Prostate gland (tissue), 2 donors: ENCODE data around the gene NAPA. TPM values are rescaled to one million over a fixed set of nuclear protein-coding genes. Genes with fewer than 3 reads are reported as not detected.

ENCODE experiments used
- DNase-seq: peaks from one replicate; pipeline ENCODE4 v3.0.0-alpha.2; 2019; ENCODE audit warnings: low spot score
- H3K27ac ChIP-seq, 2 donors: fragments of 200-600 bp; sonication (generic); 2 replicates each; pipeline ENCODE4 v1.5.1; 2017 to 2019
- H3K27me3 ChIP-seq: fragments of 200-600 bp; sonication (generic); replicated peaks from 2 replicates; pipeline ENCODE4 v1.5.1; 2019; ENCODE audit not compliant: insufficient read depth
- H3K36me3 ChIP-seq, 2 donors: fragments of 200-600 bp; sonication (generic); 1 replicate in 1 of 2; 2 replicates in 1 of 2; pipeline versions ENCODE4 v1.5.1 to v1.8.1; 2017 to 2019
- H3K4me1 ChIP-seq: fragments of 200-600 bp; sonication (generic); replicated peaks from 2 replicates; pipeline ENCODE4 v1.5.1; 2019
- H3K4me3 ChIP-seq, 2 donors: fragments of 200-600 bp; sonication (generic); 2 replicates each; pipeline ENCODE4 v1.5.1; 2017 to 2019
- H3K9me3 ChIP-seq: fragments of 200-600 bp; sonication (generic); 2 replicates; pipeline ENCODE4 v1.5.1; 2017
- POLR2A ChIP-seq: fragments of 450-650 bp; IDR thresholded peaks from one replicate; pipeline ENCODE4 v1.6.1; 2016; ENCODE audit warnings: antibody characterized with exemption, mild to moderate bottlenecking
- POLR2AphosphoS5 ChIP-seq: sonication (generic); formaldehyde crosslinking; IDR thresholded peaks from one replicate; pipeline ENCODE4 v1.6.1; 2017; ENCODE audit warnings: antibody characterized with exemption
- WGBS: methylation state at CpG from one replicate; pipeline ENCODE4 v1.1.5; 2018; 5-methylcytosine and 5-hydroxymethylcytosine counted together
- intact Hi-C: fragments of 100-400 bp; cut with DNase I; formaldehyde crosslinking; loops from one replicate; pipeline ENCODE4 v1.14.2; 2022
- total RNA-seq, 2 donors: library from RNA; depleted of rRNA; stranded (reverse); fragments of >200 nt; gene quantifications; one replicate each; pipeline ENCODE4 v1.1.0, GENCODE V29; 2016
- TF ChIP-seq, protein P1 (sequence below), 4 experiments: fragments of 200-600 bp in 2 of 4; fragments of 450-650 bp in 2 of 4; sonication (generic) in 2 of 4; IDR thresholded peaks; 1 replicate in 3 of 4; 2 replicates in 1 of 4; pipeline ENCODE4 v1.5.1; 2016 to 2019; ENCODE audit warnings: antibody characterized with exemption in 4 of 4, mild to moderate bottlenecking in 2 of 4, moderate library complexity in 2 of 4

The NAPA gene
- total RNA-seq, 2 donors from 2014 or later: 263 to 422 TPM

DNA sequence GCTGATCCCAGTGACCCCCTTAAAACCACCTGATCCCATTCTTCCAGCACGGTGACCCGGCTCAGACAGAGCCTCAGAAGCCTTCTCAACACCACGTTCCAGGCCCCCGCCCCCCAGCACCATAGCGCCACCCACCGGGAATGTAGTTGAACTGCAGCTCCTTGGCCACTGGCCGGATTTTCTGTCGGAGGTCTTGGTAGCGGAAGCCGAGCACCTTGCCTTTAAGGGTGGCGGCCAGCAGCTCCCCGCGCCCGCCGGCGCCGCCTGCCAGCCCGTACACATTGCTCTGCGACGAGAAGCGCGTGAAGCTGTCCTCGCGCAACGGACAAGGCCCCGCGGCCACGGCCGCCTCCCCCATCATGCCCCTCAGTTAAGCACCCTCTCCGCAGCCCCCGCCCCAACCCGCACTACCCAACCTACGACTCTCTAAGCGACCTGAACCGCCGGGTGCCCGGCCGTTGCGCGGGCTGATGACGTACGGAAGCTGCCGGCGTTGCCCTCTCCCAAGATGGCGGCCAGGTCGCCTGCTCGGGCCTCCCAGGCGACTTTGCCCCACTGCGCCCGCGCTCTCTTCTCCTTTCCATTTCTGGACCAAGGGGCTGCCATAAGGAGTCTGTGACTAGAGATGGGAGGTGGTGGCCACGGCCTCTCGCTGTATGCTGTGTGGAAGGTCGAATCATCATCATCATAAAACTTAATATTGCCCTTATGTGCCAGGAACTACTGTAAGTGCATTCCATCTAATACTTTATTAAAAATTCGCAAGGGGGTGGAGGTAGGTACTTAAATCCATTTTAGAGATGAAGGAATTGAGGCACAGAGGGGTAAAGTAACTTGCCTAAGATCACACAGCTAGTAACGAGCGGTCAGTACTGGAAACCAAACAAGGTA lies 30.8 kb downstream of the NAPA start, which contains the start of gene KPTN:
Gene KPTN, minus strand, starts transcription at position 420 of the 891 bp plus-strand sequence. Its CDS starts 59 bp downstream, at position 361.
- Histone ChIP-seq H3K27me3 (no peaks in the 10 kb centered on the region), H3K9me3 (no peaks in the 10 kb centered on the region), H3K27ac (peak within 1 kb of the TSS; percentile 86 to 93), H3K4me1 (peaks cover 4% of the 10 kb centered on the region), H3K4me3 (peak within 1 kb of the TSS; percentile 48 to 66), H3K36me3 (peaks cover 0 to under 1% of the 10 kb centered on the region in 2 donors)
- under 1% methylated on average over 57 of the region's 57 CpGs for WGBS
- TF ChIP-seq POLR2A: peak; percentile 12
- TF ChIP-seq POLR2AphosphoS5: peak; percentile 86
- TF ChIP-seq, protein P1, sequence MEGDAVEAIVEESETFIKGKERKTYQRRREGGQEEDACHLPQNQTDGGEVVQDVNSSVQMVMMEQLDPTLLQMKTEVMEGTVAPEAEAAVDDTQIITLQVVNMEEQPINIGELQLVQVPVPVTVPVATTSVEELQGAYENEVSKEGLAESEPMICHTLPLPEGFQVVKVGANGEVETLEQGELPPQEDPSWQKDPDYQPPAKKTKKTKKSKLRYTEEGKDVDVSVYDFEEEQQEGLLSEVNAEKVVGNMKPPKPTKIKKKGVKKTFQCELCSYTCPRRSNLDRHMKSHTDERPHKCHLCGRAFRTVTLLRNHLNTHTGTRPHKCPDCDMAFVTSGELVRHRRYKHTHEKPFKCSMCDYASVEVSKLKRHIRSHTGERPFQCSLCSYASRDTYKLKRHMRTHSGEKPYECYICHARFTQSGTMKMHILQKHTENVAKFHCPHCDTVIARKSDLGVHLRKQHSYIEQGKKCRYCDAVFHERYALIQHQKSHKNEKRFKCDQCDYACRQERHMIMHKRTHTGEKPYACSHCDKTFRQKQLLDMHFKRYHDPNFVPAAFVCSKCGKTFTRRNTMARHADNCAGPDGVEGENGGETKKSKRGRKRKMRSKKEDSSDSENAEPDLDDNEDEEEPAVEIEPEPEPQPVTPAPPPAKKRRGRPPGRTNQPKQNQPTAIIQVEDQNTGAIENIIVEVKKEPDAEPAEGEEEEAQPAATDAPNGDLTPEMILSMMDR (IDR thresholded peaks at IDR 0.05): peak; percentile 53 to 91 (median 85)
- intact Hi-C loops: no loop called here
- peak; percentile 78 for DNase-seq

DNA sequence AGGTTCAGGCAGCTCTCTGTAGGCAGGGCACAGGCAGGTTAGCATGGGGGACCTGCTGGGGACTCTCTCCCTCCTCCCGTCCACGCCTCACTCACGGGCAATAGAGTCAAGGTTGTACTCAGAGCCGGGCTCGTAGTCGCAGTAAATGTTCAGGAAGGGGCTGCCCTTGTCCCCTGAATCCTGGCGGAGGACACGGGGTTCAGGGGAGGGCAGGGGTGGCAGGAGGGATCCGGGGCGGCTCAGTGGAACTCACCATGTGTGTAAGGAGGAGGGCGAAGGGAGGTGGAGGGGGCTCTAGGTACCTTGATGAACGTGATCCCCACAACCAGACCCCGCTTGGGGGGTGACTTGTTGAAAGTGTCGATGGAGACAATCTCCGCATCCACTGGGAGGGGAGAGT lies 31.7 kb downstream of the NAPA start:
- H3K4me1 ChIP-seq: peaks cover 4% of the 10 kb centered on the region
- intact Hi-C loops: no loop called here

GRCh38 chr19:47481460-47482052 lies 33.3 kb downstream of the NAPA start:
- H3K27ac ChIP-seq: no peak overlapping the region
- peaks cover 4% of the 10 kb centered on the region for H3K4me1 ChIP-seq
- 97% methylated on average over 4 of the region's 4 CpGs for WGBS
- H3K36me3 ChIP-seq: no peaks in the 10 kb centered on the region
- no peak overlapping the region for H3K4me3 ChIP-seq
- no peak for DNase-seq
- no peaks in the 10 kb centered on the region for H3K27me3 ChIP-seq
- intact Hi-C loops: no loop called here
- TF ChIP-seq, protein P1 (IDR thresholded peaks at IDR 0.05): no peak
- TF ChIP-seq POLR2AphosphoS5 (no peak), POLR2A (no peak)
- H3K9me3 ChIP-seq: no peaks in the 10 kb centered on the region

More for the DNA sequence above, 31.7 kb downstream of the NAPA start:
- no peak for TF ChIP-seq POLR2A
- no peak for TF ChIP-seq POLR2AphosphoS5
- TF ChIP-seq, protein P1 (IDR thresholded peaks at IDR 0.05): no peak
- Histone ChIP-seq H3K27me3 (no peaks in the 10 kb centered on the region), H3K4me3 (no peak overlapping the region), H3K36me3 (no peaks in the 10 kb centered on the region), H3K9me3 (no peaks in the 10 kb centered on the region), H3K27ac (no peak overlapping the region)
- 93% methylated on average over 15 of the region's 15 CpGs for WGBS
- DNase-seq: no peak

GRCh38 chr19:47480658-47481057 lies 34.2 kb downstream of the NAPA start:
- intact Hi-C loops: no loop called here
- Histone ChIP-seq H3K27ac (no peak overlapping the region), H3K27me3 (no peaks in the 10 kb centered on the region), H3K36me3 (no peaks in the 10 kb centered on the region), H3K9me3 (no peaks in the 10 kb centered on the region), H3K4me1 (peaks cover 4% of the 10 kb centered on the region), H3K4me3 (no peak overlapping the region)
- DNase-seq: no peak
- WGBS: 87% methylated on average over 16 of the region's 16 CpGs
- no peak for TF ChIP-seq POLR2AphosphoS5

DNA sequence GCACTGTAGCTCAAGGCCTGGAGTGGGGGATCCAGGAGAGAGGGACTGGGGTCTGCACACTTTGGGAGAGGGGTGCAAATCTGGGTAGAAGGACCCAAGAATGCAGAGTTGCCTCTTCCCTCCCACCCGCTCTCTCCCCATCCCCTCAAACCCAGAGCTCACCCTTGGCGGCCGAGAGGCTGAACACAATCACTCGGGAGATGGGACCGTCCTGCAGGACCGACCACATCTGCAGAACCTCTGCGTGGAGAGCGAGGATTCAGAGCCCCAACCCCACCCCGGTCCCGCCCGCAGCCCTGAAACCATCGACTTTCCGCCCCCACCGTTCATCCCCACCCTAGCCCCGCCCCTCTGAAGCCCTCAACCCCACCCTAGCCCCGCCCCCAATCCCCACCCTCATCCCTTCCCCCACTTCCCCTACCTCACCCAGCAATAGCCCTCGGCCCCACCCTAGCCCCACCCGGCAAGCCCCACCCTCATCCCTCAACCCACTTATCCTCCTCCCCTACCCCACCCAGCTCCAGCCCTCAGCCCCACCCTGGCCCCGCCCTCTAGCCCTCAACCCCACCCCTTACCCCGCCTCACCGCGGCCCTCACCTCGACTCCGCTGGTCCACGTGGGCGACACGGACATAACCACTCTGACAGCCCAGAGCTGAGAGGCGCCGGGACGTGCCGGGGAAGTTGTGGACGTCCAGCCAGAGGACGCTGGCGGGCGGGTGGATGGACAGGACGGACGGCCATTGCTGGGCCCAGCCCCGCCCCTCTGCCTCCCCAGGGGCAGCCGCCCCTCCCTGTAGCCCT lies 35.0 kb downstream of the NAPA start:
- WGBS: 19% methylated on average over 34 of the region's 39 CpGs
- DNase-seq: no peak

More for the DNA sequence above, 35.0 kb downstream of the NAPA start:
- no peak overlapping the region for H3K4me3 ChIP-seq
- no peak for TF ChIP-seq POLR2AphosphoS5
- no peak for TF ChIP-seq POLR2A
- TF ChIP-seq, protein P1 (IDR thresholded peaks at IDR 0.05): no peak
- H3K4me1 ChIP-seq: peaks cover 3% of the 10 kb centered on the region
- intact Hi-C loops: no loop called here
- no peaks in the 10 kb centered on the region for H3K36me3 ChIP-seq
- H3K27ac ChIP-seq: no peak overlapping the region
- no peaks in the 10 kb centered on the region for H3K27me3 ChIP-seq
- no peaks in the 10 kb centered on the region for H3K9me3 ChIP-seq
